GM19455 (cell line): ENCODE data around the gene UCN3.
"Not testable (repeated sequence)": the region's sequence is repeated elsewhere in the genome, so short reads cannot be mapped to it uniquely, and the experiment has no call there.

ENCODE experiments used
- ATAC-seq: cut with Tn5 transposase; IDR thresholded peaks from one replicate; pipeline ENCODE4 v1.9.1; 2021; ENCODE audit not compliant: unreplicated experiment

UCN3 gene

DNA sequence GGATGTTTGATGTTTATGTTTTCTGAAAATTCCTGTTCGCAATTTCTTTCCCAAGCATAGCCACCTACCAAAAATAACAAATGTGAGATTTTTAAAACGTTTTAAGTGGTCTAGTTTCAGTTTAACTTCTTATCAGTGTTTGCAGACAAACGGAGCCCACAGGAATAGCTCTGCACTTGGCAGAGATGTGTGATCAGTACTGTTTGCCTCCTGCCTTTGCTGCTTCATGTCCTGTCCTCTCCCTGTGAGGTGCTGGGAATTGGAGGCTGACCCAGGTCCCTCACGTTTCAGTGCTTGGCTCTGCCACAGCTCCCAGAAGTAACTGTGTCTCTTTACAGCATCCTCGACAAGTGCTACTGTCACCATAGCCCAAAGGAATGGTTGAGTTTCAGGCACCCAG lies 1.2 kb downstream of the UCN3 start:
- no peak for ATAC-seq

DNA sequence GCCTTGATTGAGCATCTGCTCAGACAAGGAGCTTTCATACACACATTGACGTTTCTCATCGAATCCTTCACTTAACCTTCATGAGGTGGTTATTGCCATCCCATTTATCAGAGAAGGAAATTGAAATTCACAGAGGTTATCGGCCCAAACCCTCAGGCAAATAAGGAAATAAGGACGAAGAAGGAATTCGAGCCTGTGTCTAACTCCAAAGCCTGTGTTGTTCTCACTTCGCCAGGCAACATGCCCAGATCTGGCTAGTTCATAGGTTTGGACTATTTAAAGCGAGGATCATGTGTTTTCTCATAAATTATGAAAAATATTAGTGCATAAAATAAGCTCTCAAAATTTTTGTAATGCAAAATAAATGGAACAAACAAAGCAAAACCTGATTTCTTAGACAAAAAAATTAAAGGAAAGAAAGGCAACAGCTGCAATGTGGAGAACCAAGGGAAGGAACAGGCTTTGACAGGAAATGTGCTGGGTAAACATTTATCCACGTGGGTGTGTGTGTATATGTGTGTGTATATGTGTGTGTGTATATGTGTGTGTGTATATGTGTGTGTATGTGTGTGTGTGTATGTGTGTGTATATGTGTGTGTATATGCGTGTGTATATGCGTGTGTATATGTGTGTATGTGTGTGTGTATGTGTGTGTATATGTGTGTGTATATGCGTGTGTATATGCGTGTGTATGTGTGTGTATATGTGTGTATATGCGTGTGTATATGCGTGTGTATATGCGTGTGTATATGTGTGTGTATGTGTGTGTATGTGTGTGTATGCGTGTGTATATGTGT lies 4.8 kb downstream of the UCN3 start:
- no peak for ATAC-seq

DNA sequence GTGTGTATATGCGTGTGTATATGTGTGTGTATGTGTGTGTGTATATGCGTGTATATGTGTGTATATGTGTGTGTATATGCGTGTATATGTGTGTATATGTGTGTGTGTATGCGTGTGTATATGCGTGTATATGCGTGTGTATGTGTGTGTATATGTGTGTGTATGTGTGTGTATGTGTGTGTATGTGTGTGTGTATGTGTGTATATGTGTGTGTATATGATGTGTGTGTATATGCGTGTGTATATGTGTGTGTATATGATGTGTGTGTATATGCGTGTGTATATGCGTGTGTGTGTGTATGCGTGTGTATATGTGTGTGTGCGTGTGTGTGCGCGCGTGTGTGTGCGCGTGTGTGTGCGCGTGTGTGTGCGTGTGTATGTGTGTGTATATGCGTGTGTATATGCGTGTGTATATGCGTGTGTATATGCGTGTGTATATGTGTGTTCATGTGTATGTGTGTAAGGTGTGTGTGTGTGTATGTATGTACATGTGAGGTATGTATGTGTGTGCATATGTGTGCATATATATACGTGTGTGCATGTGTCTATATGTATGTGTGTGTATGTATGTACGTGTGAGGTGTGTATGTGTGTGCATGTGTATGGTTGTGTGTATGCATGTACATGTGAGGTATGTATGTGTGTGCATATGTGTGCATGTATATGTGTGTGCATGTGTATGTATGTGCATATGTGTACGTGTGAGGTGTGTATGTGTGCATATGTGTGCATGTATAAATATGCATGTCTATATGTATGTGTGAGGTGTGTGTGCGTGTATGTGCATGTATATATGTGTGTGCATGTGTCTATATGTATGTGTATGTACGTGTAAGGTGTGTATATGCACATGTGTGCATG lies 6.0 kb downstream of the UCN3 start:
- no peak for ATAC-seq

DNA sequence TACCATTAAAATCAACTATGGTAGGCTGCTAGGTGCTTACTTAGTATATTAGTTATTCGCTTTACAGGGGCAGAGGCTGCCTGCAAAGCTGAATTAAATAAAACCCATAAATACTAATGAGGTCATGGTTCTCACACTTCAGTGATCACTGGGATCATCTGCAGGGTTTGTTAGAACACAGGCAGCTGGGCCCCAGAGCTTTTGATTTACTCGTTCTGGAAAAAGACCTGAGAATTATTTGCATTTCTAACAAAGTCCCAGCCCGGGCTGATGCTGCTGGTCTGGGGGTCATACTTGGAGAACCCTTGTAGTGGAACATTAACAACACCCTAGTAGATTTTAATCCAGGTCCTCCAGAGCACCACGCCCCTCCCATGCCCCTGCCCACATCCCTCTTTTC lies 8.5 kb downstream of the UCN3 start:
- ATAC-seq = no peak

DNA sequence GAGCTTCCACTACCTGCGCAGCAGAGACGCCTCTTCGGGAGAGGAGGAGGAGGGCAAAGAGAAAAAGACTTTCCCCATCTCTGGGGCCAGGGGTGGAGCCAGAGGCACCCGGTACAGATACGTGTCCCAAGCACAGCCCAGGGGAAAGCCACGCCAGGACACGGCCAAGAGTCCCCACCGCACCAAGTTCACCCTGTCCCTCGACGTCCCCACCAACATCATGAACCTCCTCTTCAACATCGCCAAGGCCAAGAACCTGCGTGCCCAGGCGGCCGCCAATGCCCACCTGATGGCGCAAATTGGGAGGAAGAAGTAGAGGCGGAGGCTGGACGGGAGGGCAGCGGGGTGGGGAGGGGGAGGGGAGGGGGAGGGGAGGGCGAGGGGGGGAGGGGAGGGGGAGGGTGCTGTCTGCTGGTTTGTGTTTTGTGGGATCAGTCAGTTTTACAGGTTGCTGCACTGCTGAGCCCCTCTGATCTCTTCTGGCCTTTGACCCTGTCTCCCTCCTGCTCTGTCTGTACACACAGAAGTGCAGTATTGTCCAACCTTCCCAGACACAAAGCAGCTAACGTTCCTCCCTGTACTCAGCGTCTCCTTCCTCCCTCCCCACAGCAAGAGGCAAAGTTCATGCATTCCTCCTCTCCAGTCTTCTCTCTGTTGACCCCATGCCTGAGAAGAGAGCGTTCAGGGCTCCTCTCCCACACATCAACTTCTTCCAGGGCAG lies 9.3 kb downstream of the UCN3 start:
- ATAC-seq = no peak

DNA sequence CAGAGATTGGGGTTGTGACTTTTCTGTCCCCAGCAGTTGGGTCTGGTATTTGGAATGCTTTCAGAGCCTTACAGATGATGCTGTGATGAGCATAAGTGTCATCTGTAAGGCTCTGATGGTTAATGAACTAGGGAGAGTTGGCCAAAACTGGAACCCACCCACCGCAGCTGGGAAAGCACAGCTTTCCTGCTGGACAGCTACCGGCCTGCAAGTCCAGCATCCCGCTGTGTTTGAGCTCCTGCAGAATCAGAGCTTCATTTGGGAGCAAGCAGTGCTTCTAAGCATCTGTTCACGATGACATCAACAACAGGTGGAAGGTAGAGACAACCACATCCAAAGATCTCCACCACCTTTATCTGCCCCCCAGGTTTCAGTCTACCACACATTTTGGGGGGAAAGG lies 11.7 kb downstream of the UCN3 start:
- ATAC-seq = no peak

DNA sequence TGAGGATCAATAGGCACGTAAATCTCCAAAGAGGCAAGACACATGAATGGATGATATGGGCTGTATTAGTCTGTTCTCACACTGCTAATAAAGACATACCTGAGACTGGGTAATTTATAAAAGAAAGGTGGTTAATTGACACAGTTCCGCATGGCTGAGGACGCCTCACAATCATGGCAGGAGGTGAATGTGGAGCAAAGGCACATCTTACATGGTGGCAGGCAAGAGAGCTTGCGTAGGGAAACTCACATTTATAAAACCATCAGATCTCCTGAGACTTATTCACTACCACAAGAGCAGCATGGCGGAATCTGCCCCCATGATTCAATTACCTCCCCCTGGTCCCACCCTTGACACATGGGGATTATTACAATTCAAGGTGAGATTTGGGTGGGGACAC lies 14.4 kb downstream of the UCN3 start:
- not testable (repeated sequence) for ATAC-seq

DNA sequence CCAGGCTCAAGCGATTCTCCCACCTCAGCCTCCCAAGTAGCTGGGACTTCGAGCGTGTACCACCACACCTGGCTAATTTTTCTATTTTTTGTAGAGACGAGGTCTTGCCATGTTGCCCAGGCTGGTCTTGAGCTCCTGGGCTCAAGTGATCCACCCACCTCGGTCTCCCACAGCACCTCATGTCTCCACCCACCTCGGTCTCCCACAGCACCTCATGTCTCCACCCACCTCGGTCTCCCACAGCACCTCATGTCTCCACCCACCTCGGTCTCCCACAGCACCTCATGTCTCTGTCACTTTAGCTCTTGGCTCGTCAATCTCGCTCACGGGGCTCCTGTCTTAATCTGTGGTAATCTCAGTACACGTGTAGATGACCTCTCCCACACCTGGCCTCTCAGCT lies 15.6 kb downstream of the UCN3 start:
- not testable (repeated sequence) for ATAC-seq

DNA sequence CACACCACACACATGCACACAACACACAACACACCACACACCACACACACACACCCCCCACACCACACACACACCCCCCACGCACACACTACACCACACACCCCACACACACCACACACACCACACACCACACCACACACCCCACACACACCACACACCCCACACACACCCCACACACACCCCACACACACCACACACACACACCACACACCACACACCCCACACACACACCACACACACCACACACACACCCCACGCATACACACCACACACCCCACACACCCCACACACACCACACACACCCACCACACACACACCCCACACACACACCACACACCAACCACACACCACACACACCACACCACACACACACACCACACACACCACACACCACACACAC lies 16.4 kb downstream of the UCN3 start:
- no peak for ATAC-seq

DNA sequence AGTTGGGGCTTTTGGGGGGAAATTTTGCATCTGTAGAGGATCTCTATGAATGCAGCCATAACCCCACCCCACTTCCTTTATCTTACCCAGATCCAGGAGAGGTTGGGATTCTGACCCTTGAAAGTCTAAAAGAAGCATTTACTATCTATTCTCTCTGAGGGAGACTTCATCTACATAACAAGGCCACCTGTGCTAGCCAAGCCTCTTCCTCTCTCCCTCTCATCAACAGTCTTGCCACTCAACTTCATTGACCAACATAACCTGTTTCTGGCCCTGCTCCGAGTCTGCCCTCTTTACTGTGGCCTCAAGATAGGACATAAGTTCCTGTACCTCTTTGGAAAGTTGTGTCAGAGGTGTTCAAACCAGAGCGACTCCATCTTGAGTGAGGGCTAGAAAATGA lies 20.5 kb downstream of the UCN3 start:
- no peak for ATAC-seq

DNA sequence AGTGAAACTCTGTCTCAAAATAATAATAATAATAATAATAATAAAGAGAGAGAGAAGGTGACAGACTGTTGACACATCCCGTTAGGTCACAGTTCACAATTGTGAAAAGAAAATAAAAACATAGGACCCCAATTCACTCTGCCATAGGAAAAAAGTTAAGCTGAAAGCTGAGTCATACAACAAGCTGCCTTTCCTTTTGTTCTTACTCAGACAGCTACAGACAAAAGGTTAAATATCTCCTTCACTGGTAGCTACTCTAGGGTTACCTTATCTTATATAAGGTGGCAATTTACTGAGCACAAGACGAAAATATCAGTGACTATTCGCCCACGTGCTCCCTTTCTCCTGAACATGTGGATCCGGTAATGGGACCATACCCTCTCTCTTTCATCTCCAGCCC lies 22.4 kb downstream of the UCN3 start:
- ATAC-seq = no peak

DNA sequence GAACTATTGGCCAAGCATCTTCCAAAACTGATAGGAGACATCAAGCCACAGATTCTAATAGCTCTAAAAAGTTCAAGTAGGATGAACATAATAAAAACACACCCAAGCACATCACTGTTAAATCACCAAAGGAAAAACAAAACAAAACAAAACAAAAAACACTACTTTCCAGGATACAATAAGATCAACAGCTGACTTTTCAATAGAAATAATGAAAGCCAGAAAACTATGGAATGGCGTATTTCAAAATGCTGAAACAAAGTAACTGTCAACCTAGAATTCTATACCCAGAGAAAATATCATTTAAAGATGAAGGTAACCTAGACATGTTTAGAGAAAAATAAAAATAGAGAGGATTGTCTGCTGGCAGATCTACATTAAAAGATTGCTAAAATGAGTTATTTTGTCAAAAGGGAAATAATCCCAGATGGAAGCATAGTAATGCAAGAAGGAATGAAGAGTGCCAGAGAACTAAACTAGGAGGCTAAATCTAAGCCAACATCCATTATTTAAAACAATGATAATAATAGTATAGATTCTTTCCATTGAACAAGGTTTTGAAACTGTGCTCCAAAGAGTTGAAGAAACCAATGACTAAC lies 25.9 kb downstream of the UCN3 start:
- no peak for ATAC-seq

DNA sequence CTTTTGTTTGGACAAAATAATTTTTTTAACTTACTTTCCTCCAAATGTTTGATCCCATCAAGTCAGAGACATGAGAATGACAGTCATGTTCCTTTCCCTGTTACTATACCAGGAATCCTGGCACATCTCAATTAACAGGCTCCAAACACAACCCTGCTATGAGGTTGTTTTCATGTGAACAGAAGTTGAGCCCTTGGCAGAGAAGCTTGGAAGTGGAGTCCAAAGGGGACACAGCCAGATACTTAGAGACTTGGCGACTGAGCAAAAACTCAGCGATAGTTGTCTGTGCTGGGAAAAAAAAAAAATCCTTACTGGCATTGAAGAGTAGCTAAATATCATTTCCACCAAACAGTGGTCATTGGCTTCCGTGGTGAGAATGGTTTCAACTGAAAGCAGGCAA lies 27.0 kb downstream of the UCN3 start:
- no peak for ATAC-seq

DNA sequence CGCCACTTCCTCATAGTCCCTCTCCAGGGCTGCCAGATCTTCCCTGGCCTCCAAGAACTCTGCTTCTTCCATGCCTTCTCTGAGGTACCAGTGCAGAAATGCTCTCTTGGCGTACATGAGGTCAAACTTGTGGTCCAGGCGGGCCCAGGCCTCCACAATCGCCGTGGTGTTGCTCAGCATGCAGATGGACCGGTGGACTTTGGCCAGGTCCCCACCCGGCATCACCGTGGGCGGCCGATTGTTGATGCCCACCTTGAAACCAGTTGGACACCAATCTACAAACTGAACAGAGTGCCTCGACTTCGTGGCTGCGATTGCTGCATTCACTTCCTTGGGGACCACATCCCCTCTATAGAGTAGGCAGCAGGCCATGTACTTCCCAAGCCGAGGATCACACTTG lies 28.8 kb downstream of the UCN3 start:
- no peak for ATAC-seq

DNA sequence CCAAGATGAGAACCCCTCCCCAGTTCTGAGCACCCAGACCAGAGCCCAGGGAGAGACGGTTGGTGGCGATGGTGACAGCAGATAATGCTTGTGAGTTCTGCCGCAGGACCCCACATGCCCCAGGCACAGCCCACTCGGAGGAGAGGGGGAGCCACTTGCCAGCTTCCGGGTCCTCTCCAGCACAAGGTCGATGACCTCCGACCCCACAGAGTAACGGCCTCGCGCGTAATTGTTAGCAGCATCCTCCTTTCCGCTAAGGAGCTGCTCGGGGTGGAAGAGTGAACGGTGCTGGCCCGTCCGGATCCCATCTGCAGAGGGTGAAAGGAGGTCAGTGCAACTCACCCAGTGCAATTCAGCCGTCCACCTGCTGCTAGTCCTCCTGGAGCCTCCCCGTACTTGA lies 30.4 kb downstream of the UCN3 start:
- no peak for ATAC-seq

DNA sequence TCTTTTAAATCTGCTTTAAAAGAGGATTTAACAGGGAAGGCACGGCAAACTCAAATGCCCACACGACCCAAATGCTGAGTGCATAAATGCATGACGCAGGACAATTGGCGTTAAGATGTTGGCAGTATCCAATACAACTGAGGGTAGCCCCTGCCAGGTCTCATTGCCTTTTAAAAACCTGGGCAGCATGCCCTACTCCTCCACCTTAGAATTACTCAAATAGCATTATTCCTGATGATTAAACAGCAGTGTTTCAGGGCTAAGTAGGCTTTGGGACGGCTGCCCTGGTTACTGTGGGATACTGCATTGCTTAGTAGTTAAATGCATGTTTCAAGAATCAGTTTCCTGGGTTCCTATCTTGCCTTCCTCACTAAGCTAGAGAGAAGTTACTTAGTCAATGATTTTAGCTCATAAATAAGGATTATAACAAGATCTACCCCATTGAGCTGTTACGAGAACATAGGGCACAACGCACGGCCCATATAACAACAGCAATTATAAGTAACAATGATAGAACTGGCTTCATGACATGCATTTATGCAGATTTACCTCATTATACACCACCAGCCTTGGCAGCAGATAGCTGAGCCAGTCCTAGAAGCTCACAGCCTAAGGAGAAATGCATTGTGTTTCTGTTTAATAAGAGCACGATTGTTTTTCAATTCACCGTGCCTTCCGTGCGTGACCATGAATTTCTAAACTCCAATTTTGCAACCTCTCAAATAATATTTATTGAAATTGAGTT lies 32.0 kb downstream of the UCN3 start:
- ATAC-seq = no peak

DNA sequence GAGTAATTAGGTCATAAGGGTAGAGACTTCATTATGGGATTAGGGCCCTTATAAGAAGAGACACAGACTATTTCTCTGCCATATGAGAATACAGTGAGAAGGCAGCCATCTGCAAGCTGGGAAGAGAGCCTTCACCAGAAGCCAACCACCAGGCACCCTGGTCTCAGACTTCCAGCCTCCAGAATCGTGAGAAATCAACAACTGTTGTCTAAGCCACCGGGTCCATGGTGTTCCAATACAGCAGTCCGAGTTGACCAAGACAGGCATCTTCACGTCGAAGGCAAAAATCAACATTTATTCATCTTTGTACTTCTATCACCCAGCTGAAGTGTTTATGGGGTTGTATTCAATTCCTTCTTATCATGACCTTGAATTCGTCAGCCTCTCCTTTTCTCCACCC lies 34.6 kb downstream of the UCN3 start:
- no peak for ATAC-seq

DNA sequence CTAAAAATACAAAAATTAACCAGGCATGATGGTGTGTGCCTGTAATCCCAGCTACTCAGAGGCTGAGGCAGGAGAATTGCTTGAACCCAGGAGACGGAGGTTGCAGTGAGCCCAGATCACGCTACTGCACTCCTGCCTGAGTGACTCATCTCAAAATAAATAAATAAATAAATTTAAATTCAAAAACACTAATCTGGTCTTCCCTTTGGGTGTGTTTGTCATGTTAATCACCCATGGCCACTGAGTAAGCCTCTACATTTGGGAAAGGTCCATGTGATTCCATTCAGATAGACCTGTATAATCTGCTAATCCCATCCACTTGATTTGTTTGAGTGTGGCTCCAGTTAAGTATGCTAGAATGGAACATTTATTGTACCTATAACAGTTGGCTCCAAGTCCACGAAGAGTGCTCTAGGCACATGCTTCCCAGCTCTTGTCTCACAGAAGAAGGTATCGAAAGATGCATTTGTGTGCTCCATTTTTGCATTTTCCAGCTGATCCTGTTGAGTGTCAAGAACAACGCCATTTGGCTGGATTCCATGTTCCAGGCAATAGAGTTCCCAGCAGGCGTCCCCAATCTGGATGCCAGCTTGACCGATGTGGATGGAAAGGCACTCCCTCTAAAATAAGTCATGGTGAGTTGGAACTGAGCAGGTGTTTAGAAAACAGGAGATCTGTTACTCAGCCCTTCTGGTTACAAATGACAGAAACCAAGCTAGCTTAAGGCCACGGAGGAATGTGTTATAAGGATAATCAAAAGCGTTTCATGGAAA lies 35.9 kb downstream of the UCN3 start:
- ATAC-seq = no peak

DNA sequence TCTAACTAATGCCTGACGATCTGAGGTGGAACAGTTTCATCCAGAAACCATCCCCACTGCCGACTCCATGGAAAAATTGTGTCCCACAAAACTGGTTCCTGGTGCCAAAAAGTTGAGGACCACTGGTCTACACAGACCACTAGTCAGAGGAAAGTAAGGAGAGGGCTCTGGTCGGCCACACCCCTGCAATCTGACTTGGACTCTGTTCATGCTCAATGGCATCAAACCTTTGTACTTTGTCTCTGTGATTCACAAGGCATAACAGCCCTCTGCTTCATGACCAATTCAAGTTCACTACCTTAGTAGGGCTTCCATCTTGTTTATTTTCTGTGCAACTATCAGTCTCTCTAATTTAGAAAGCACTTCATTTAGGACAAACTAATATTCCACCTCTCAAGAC lies 38.0 kb downstream of the UCN3 start:
- no peak for ATAC-seq
